ENCODE data around the gene MTOR. TPM values are rescaled to one million over a fixed set of nuclear protein-coding genes. Genes with fewer than 3 reads are reported as not detected.
"Not testable (repeated sequence)": the region's sequence is repeated elsewhere in the genome, so short reads cannot be mapped to it uniquely, and the experiment has no call there.

MTOR gene
- total RNA-seq, 1 donor from 2014 or later = 59.2 TPM

DNA sequence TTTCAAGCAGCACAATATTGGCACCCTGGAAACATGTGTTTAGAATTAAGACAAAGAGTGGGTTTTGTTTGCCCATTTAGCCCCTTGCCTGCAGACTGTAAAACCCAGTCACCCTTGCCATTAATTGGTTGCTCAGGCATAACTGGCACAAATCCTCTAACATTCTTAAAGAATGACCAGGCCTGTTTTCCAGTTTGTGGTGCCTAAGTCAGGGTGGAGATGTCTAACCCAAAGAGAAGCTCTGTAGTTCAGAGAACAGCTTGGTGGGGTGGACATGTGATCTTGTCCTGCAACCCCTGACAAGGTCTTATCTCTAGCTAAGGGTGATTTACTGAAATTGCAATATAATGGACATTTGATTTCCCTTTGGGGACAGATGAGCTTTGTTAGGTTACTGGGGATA, 82.0 kb downstream of the MTOR start:
- no peak for DNase-seq (ENCODE audit: low spot score)

DNA sequence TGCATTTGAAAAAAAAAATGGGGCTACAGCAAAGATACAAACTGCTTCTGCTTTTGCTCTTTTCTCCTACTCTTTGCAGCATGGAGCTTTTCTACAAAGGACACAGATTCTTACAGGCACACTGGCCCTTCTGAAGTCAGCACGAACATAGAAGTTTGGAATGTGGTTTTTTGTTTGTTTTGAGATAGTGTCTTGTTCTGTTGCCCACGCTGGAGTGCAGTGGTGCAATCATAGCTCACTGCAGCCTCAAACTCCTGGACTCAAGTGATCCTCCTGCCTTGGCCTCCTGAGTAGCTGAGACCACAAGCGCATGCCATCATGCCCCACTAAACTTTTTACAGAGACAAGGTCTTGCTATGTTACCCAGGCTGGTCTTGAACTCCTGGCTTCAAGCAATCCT, 82.6 kb downstream of the MTOR start:
- DNase-seq (ENCODE audit: low spot score) = not testable (repeated sequence)

DNA sequence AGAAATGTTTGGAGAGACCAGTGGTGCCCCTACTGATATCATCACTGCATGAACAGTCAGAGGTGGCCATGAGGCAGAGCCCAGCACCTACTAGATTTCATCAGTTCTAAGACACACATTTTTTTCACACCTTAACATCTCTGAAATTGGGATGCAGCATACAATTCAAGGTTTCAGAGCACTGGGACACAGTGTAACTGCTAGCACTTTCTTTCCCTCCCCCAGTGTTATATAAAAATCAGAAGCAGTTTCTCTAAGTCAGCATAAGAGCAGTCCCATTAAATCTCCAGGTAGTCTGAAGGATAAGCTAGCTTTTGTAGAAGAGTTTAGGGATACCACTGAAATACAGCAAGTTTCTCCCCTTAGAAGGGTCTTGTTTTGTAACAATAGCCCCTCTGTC, 83.2 kb downstream of the MTOR start:
- no peak for DNase-seq (ENCODE audit: low spot score)

DNA sequence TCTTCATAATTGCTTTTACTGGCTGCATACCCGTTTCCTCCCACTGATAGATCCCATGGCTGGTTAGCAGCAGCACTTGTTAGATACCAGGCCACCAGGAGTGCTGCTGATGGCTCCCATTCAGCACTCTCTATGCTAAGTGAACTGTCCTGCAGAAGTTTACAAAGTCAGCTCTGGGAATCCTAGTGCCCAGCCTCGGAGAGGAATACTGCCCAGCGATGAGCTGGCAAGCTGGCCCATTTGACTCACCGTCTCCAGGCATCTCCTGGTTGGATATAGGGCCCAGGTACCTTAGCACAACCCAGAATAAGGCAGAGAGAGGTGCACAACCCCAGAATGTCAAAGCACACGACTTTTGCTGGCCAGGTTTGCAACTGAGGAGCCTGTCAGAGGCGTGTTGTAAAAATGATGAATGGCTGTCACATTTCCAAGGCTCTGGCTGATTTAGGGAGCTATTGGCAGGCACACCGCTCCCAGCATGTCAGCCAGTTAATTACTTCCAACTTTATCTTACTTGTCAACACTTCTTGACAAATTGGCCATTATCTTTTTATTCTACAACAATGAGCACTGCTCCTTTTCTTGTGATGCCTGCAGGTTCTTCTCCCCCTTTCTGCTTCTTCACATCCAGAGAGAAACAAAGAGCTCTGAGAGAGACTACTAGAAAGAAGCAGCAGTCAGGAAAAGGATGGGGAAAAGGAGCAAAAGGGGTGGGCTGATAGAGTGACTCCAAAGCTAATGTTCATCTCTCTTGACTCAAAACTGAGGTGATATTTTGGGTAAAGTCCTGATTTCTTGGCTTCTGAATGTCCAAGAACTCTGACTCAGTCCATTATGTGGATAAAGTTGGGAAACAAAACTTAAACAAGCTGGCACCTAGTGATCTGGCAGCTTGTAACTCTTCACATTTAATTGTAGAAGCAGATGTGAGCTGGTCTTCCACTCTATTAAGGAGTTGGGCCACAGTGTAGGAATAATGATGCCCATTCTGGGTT, 84.0 kb downstream of the MTOR start:
- no peak for DNase-seq (ENCODE audit: low spot score)

DNA sequence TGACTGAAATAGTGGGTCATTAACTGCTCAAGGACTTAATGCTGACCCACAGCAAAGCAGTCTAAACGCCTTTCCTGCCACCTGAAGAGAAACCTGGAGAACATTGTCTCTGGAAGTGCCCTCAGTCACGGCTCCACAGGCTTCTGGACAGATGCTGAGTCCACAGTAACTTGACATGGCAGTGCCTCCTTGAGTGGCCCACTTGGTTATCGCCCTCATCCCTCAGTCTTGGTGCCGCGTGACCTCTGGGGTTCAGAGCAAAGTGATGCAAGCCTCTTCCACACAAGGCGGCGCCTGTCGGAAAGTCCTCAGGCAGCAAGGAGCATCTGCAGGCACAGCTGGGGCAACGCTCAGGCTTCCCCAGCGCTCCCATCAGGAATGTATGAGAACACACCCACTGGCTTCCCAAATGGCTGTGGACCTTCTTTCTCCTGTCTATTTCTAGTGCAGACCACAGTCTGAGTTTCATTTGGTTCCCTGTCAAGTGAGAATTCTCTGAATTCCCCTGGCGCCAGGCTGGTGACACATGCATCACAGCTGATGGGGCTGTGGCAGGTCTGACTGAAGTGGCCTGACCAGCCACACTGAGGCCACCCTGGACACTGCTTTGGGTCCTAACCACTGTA, 86.2 kb downstream of the MTOR start:
- DNase-seq (ENCODE audit: low spot score) = no peak

DNA sequence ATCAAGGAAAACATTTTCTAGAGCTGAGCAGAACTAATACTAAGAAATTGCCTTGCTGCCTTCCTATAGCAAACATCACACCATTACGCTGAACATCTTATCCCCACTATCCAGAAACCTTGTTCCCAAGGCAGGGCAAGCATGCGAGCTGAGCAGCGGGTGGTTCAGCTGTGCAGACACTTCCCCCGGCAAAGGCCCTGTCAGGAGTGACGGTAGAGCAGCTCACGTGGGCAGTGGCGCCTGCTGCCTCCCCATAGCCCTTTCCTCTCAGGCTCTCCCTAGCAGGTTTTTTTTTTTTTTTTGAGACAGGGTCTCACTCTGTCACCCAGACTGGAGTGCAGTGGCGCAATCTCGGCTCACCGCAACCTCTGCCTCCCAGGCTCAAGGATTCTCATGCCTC, 86.9 kb downstream of the MTOR start:
- DNase-seq (ENCODE audit: low spot score) = no peak

DNA sequence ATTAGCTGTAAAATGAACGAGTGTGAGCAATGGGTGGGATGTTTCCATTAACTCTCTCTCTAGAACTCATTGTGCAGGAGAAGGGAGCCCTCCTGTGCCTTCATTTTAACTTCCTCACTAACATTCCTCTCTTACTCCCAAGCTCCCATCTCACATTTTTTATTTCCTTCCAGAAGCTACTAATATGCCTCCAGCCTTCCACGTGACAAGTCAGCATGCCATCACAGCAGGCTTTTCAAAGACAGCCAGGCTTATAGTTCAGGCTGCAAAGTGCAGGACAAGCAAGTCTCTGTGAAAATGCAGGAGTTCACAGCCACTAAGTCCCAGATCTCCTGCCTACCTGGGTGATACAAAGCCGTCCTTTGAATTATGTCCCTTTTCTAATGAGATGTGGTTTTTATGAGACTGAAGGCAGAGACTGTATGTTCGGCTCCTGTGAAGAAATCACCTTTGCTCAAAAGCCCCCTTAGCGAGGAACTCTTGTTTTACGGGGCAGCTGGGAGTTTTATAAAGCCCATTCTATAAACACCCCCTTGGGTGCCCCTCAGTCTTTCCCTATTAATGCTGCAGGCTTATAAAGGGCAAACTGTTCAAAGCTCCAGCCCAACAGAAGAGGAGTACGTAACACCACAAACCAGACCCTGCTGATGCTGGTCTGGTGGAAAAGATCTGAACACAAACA, 87.9 kb downstream of the MTOR start:
- DNase-seq (ENCODE audit: low spot score) = no peak

DNA sequence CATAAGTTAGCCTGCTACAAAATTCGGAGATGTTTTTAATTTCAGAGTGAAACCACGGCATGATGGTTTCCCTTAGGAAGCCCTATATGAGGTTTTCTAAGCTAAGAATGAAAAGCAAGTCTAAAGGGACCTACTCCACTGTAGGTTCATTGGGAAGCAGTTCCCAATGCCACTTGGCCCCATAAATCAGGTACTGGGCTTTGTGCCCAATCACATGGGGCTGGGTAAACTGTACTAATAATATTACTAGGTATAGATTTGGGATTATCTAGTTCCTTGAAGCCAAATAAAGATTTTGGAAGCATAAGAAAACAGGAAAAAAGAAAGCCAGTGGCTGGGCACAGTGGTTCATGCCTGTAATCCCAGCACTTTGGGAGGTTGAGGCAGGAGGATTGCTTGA, 92.2 kb downstream of the MTOR start:
- DNase-seq (ENCODE audit: low spot score) = no peak

DNA sequence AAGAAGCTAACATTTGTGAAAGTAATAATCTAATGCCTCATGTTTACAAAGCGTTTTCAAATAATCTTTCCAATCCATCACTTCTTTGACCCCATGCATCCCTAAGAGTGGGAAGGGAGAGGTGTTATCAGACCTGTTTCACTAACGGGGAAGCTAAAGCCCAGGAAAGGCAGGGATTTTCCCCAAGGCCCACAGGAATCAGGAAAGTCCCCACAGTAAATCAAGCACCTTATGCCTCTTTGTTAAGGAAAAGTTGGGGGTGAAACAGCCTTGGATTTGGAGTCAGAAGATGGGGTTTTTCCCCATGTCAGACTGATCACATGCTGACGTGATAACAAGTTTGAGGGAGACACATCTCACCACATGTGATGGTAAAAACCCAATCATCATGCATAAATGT, 93.1 kb downstream of the MTOR start:
- DNase-seq (ENCODE audit: low spot score) = no peak

DNA sequence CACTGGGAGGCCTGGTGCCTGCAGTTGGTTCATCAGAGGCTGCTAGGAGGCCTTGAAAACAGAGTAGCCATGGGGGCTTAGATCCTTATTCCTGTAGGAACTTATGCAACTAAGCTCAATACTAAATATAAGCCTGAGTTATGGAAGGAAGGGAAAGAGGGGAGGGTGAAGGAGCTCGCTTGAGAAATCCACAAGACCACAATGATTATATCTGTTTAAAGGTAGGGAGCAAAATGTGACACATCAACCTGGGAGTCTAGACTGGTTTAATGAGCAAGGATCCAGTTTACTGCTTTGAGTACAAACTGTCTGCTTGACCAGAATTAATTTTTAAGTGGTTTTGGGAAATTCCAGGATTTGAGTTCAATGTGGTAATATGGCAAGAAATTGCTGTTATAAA, 93.6 kb downstream of the MTOR start:
- DNase-seq (ENCODE audit: low spot score) = no peak

DNA sequence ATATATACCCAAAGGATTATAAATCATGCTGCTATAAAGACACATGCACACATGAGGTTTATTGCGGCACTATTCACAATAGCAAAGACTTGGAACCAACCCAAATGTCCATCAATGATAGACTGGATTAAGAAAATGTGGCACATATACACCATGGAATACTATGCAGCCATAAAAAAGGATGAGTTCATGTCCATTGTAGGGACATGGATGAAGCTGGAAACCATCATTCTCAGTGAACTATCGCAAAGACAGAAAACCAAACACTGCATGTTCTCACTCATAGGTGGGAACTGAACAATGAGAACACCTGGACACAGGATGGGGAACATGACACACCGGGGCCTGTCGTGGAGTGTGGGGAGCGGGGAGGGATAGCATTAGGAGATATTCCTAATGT, 95.6 kb downstream of the MTOR start:
- not testable (repeated sequence) for DNase-seq (ENCODE audit: low spot score)

DNA sequence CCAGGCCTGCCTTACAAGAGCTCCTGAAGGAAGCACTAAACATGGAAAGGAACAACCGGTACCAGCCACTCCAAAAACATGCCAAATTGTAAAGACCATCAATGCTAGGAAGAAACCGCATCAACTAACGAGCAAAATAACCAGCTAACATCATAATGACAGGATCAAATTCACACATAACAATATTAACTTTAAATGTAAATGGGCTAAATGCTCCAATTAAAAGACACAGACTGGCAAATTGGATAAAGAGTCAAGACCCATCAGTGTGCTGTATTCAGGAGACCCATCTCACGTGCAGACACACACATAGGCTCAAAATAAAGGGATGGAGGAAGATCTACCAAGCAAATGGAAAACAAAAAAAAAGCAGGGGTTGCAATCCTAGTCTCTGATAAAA, 99.6 kb downstream of the MTOR start:
- not testable (repeated sequence) for DNase-seq (ENCODE audit: low spot score)

DNA sequence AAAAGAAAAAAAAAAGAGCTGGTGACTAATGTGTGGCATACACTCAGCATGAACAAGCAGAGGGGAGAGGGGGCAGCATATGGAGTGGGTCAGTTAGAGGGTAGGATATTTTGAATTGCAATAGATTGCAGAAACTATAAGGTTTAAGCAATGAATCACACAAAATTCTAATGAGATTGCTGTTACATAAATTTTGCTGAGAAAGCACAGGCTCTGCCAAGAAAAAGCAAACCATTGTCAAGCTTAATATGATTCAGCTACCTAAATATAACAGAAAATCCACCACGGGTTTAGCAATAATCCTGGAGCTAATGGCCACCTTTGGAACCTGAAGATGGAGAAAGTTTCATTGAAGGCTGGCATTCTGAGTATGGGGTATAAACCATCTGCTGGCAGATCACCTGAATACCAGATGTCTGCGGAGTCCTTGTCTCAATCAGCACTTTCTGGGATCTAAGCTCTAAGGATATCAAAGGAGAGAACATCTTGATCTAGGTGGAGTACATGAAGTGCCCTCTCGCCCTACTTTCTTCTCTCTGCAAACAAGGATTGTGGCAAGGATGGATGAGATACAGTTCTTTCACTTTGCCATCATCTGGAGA, 103.5 kb downstream of the MTOR start:
- DNase-seq (ENCODE audit: low spot score) = no peak

DNA sequence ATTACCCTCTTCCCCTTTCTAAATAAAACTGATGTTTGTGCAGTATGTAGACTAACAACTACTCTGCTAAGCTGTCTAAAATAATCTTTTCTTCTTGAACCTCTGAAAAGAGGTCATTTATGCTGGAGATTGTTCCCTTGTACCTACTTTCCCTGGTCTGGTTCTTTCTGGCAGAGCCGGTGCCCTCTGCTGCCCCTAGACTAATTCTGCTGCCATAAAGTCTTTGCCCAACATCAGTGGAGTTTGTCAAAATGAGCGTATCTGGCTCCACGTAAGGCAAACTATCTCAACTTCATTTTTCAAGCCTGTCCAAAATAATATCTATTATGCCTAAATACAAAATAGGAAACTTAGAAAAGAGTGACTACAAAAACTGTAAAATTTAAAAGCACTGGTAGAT, 104.1 kb downstream of the MTOR start:
- DNase-seq (ENCODE audit: low spot score) = no peak

DNA sequence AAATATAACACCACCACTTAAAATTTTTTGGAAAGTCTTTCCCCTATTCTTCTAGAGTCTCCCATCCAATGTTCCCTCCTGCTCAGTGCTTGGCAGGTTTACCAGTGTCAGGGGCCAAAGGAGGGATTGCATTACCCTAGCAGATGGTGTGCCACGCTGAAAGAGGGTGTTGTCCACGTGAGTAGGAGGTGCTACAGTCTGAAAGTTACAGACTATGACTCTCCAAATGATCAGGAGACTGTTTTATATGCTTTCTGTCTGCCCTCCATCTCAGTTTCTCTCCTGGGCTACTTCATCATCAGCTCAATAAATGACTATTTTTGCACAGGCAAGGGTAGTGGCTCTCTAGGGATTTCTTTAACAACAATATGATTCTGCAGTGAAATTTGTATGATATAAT, 104.5 kb downstream of the MTOR start:
- no peak for DNase-seq (ENCODE audit: low spot score)

DNA sequence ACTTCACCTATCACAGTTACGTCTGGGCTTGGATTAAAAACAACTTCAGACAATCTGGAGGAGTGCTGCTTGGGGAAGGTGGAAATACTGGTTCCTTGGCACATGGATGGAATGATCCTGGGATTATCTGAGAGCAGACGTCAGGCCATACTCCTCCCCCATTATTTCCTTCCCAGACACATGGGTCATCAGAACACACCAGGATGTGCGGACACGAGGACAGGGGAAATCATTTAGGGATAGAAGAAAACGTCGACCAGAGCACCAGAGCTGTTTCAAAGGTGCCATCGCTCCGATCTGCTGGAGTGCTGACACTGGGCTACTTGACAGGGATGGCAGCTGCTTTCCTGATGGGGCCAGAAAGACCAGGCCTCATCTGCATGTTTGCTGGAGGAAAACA, 105.0 kb downstream of the MTOR start:
- no peak for DNase-seq (ENCODE audit: low spot score)

DNA sequence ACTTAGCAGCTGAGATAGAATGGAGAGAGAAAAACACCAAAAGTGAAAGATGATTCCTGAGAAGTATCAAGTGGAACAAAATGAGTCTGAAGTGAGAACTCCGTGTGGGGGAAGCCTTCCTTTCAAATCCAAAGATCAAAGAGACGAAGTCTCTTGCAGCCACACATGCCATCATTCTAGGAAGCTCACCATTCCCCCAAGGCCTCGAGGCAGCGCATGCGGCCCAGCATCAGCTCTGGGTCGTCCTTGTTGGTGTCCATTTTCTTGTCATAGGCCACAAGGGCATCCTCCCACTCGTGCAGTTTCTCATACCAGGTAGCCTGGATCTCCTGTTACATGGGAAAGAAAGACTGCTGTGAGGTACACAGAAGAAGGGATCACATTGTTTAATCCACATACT, 105.4 kb downstream of the MTOR start:
- DNase-seq (ENCODE audit: low spot score) = no peak

DNA sequence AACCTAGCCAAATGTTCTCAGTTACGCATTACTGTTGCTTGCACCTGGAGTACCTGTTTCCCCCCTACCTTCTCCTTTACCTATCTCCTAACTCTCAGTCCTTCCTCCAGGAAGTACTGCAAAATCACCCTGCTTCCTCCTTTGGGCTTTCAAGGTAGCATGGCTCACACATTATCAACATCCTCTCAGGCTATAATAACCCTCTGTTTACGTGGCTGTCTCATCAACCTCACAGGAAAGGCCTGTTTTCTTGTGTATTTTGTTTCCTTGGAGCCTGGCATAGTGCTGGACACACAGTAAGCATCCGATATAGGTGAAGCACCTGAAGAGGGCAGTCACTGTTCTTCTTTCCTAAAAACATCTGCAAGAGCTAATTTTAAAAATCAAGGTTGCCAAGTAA, 105.9 kb downstream of the MTOR start:
- no peak for DNase-seq (ENCODE audit: low spot score)

DNA sequence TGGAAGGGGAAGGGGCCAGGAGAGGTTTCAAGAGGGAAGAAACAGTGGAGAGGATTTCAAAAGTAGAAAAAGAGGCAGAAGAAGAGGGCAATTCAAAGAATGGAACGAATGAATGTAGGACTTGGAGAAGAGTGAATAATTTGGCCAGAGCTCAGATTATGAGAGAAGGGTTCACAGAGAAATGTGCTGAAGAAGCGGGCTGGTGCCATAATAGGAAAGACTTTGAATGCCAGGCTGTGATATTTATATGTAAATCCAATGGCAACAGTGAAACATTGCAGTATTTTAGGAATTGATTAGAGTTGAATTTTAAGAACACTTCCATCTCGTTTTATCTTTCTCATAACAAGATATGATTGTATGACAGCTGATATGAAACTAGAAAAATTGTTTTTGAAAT, 109.2 kb downstream of the MTOR start:
- DNase-seq (ENCODE audit: low spot score) = no peak

DNA sequence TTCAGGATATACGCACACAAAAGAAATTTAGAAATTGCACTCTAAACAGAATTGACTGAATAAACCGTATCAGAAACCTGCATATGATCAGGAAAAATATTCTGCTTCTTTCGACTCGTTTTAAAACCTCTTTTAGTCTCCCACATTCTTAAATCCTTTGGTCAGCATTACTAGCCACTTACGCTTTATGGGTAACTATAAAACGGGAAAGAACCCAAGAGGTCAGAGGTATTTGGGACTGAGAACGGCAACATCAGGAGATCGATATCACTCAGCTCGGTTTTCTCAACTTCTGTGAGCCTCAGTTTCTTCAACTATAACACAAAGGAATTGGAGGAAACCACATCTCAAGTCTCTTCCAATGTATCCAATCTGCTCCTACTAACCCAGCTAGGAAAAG, 109.6 kb downstream of the MTOR start:
- DNase-seq (ENCODE audit: low spot score) = no peak

DNA sequence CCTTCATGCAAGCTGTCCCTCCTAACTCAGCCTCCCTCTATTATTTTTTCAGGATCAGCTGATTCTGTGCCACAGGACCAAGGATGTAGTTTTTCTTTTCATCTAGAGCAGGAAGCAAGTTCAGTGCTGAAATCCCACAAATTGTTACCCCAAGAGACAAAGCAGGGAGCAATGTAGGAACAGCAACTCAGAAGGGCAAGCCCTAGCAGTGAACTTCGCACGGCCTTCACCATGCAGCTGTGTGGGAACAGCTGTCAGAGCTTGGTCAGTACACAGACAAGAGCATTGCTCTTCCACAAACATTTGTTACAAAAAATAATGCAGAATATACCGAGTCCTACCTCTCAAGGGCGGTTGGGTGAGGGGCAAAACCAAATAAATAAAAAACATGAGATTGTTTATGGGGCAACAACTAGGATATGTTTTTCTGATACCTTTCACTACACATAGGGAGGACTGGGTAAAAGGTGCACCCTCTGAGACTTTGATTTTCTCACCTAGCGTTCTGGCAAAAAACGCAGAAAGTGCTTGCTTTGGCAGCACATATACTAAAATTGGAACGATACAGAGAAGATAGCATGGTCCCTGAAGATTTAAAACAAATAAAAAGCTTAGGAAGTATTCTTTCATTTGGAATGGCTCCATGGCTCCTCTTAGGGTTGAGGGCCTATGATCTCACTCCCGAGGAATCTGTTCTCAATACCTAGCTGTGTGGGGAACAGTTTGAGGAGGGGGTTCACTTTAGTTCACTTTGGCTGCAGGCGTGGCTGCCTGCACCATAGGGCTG, 110.3 kb downstream of the MTOR start:
- no peak for DNase-seq (ENCODE audit: low spot score)

DNA sequence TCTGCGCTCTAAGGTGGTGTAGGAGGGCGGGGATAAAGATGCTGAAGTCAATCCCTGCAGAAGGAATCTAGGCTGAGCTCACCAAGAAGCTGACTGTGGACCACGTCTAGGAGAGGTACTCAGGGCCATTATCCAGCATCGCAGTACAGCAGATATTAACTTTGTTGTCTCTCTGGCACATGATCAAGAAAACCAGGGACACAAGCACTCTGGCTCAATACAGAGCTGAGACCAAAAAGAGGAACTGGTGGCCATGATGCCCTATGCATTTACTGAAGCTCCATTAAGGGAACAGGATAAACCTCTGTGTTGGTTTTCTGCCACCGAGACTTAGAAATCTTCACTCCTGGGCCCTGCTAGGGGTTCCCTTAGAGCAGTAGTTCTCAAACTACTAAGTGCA, 111.2 kb downstream of the MTOR start:
- no peak for DNase-seq (ENCODE audit: low spot score)
